Gastrocnemius medialis (tissue), 4 donors: ENCODE measurements around the gene TSPAN15. TPM values are rescaled to one million over a fixed set of nuclear protein-coding genes. Genes with fewer than 3 reads are reported as not detected.

Source experiments
- ATAC-seq, 2 donors: fragments of 150-250 bp; one replicate each; pipeline ENCODE4 v1.9.1; 2016
- DNase-seq, 2 donors: peaks; one replicate each; pipeline ENCODE4 v3.0.0-alpha.2; 2019
- H3K27ac ChIP-seq, 4 donors: fragments of 200-600 bp; sonication (generic); 1 replicate in 1 of 4; 2 replicates in 3 of 4; pipeline ENCODE4 v1.5.1; 2016 to 2018; ENCODE audit warnings: mild to moderate bottlenecking in 2 of 4, moderate library complexity in 1 of 4
- H3K27me3 ChIP-seq, 3 donors: fragments of 200-600 bp; sonication (generic) in 2 of 3; 1 replicate in 1 of 3; 2 replicates in 2 of 3; pipeline versions ENCODE4 v1.5.1 to v1.6.0; 2016 to 2019; ENCODE audit warnings: mild to moderate bottlenecking in 1 of 3, moderate library complexity in 1 of 3
- H3K36me3 ChIP-seq, 2 donors: fragments of 200-600 bp; sonication (generic) in 1 of 2; one replicate each; pipeline ENCODE4 v1.5.1; 2017 to 2018
- H3K4me1 ChIP-seq, 2 donors: fragments of 200-600 bp; sonication (generic) in 1 of 2; one replicate each; pipeline ENCODE4 v1.5.1; 2016 to 2017; ENCODE audit warnings: mild to moderate bottlenecking in 2 of 2
- H3K4me3 ChIP-seq, 4 donors: fragments of 200-600 bp; sonication (generic) in 3 of 4; 1 replicate in 1 of 4; 2 replicates in 3 of 4; pipeline ENCODE4 v1.5.1; 2016 to 2019; ENCODE audit warnings: mild to moderate bottlenecking in 2 of 4
- H3K9me3 ChIP-seq, 3 donors: fragments of 200-600 bp; sonication (generic) in 2 of 3; 1 replicate in 1 of 3; 2 replicates in 2 of 3; pipeline ENCODE4 v1.5.1; 2016 to 2019
- CTCF ChIP-seq, 5 experiments: fragments of 450-650 bp in 3 of 5; fragments of 200-600 bp in 2 of 5; sonication (generic) in 2 of 5; IDR thresholded peaks in 4 of 5; conservative IDR thresholded peaks in 1 of 5; 1 replicate in 4 of 5; 2 replicates in 1 of 5; pipeline ENCODE4 v1.5.1; 2016 to 2019; ENCODE audit warnings: antibody characterized with exemption in 5 of 5, mild to moderate bottlenecking in 3 of 5, moderate library complexity in 3 of 5
- POLR2A ChIP-seq, 2 donors: fragments of 450-650 bp; IDR thresholded peaks; one replicate each; pipeline ENCODE4 v1.6.1; 2017; ENCODE audit warnings: antibody characterized with exemption in 2 of 2, mild to moderate bottlenecking in 2 of 2, moderate library complexity in 2 of 2
- in situ Hi-C, 4 donors: fragments of 200-750 bp; cut with MboI; loops; one replicate each; pipeline versions ENCODE4 v1.15.0 to v1.8.0; 2017; ENCODE audit warnings: low sequenced_read_pairs in 4 of 4
- intact Hi-C: fragments of 100-400 bp; cut with DNase I; formaldehyde crosslinking; loops from one replicate; pipeline ENCODE4 v1.15.1; 2023; ENCODE audit warnings: low total_unique reads
- total RNA-seq, 4 donors: library from RNA; depleted of rRNA; stranded (reverse); fragments of >200 nt; gene quantifications; one replicate each; pipeline versions ENCODE4 v1.1.0 to v1.2.3, GENCODE V29; 2016

The TSPAN15 gene
- total RNA-seq, 4 donors from 2014 or later: 7.9 to 21.0 (median 11.8) TPM

- DNase-seq: peak in 1 of 2 donors; percentile 12
- no peaks in the 10 kb centered on the region for H3K36me3 ChIP-seq
- H3K4me3 ChIP-seq: peak overlapping the region in 2 of 4 donors; percentile 30 to 50
- no peaks in the 10 kb centered on the region for H3K27me3 ChIP-seq
- intact Hi-C loops (loop anchor here (1.0 to 10.0 kb wide), 5 partner anchors 80 to 298 kb away; partner anchors contain the start of gene COL13A1), in situ Hi-C loops (loop anchor here (5.0 to 25.0 kb wide), 3 partner anchors 75 to 270 kb away; no protein-coding TSS in a partner anchor)
- H3K9me3 ChIP-seq: no peaks in the 10 kb centered on the region
- H3K4me1 ChIP-seq: peaks cover 35 to 45% of the 10 kb centered on the region in 2 donors
- peak overlapping the region; percentile 55 to 75 (median 68) for H3K27ac ChIP-seq
- TF ChIP-seq POLR2A (IDR thresholded peaks at IDR 0.05): no peak
- TF ChIP-seq CTCF (IDR thresholded peaks at IDR 0.05 in 4 of 5, conservative IDR thresholded peaks at IDR 0.05 in 1 of 5): no peak
- ATAC-seq: no peak
Observed at GRCh38 chr10:69506834-69507713, 55.8 kb downstream of the TSPAN15 start.

- TF ChIP-seq POLR2A (IDR thresholded peaks at IDR 0.05): no peak
- no peak for TF ChIP-seq CTCF (IDR thresholded peaks at IDR 0.05 in 4 of 5, conservative IDR thresholded peaks at IDR 0.05 in 1 of 5)
- Histone ChIP-seq H3K27me3 (no peaks in the 10 kb centered on the region), H3K4me3 (no peak overlapping the region), H3K27ac (no peak overlapping the region), H3K36me3 (no peaks in the 10 kb centered on the region), H3K9me3 (no peaks in the 10 kb centered on the region), H3K4me1 (peaks cover 31 to 35% of the 10 kb centered on the region in 2 donors)
- in situ Hi-C loops: loop anchor here (5.0 to 25.0 kb wide), 3 partner anchors 77 to 272 kb away; no protein-coding TSS in a partner anchor
- ATAC-seq: no peak
- intact Hi-C loops: loop anchor here (5.0 to 10.0 kb wide), 3 partner anchors 192 to 296 kb away; partner anchors contain the start of gene COL13A1
- DNase-seq: no peak
Observed at GRCh38 chr10:69508738-69509340, 57.6 kb downstream of the TSPAN15 start.

DNA sequence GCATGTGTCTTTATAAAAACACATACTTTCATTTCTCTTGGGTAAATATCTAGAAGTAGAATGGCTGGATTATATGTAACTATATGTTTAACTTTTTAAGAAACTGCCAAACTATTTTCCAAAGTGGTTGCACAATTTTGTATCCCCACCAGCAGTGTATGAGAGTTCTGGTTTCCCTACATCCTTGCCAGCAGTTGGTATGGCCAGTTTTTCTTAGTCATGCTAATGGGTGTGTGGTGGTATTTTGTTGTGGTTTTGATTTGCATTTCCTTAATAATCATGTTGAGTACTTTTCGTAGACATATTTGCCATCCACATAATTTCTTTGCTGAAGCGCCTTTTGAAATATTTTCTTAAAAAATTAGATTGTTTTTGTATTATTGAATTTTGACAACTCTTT, 61.6 kb downstream of the TSPAN15 start:
- in situ Hi-C loops: loop anchor here (10.0 to 25.0 kb wide), 2 partner anchors 122 to 276 kb away; partner anchors contain the start of gene FAM241B (in 2 of the 4)
- Histone ChIP-seq H3K4me1 (peaks cover 0 to 2% of the 10 kb centered on the region in 2 donors), H3K9me3 (no peaks in the 10 kb centered on the region), H3K27me3 (no peaks in the 10 kb centered on the region), H3K36me3 (no peaks in the 10 kb centered on the region), H3K27ac (no peak overlapping the region), H3K4me3 (no peak overlapping the region)
- no peak for DNase-seq
- no peak for TF ChIP-seq CTCF (IDR thresholded peaks at IDR 0.05 in 4 of 5, conservative IDR thresholded peaks at IDR 0.05 in 1 of 5)
- no peak for TF ChIP-seq POLR2A (IDR thresholded peaks at IDR 0.05)
- ATAC-seq: no peak
- intact Hi-C loops: no loop called here

DNA sequence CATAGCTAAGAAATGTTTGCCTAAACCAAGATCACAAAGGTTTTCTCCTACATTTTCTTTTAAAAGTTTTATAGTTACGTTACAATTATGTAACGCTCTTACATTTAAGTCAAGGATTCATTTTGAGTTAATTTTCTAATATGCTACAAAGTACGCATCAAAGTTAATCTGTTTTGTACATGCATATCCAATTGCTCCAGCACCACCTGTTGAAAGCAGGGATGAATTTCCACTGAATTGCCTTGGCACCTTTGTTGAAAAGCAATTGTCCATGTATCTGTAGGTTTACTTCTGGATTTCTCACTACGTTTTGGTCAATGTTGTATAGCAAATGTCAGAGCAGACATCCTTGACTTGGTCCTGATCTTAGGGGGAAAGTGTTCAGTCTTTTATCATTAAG, 62.4 kb downstream of the TSPAN15 start:
- no peaks in the 10 kb centered on the region for H3K36me3 ChIP-seq
- no peak for DNase-seq
- H3K9me3 ChIP-seq: no peaks in the 10 kb centered on the region
- no peak for ATAC-seq
- no peaks in the 10 kb centered on the region for H3K4me1 ChIP-seq
- no peak overlapping the region for H3K27ac ChIP-seq
- in situ Hi-C loops: loop anchor here (10.0 to 25.0 kb wide), 2 partner anchors 121 to 276 kb away; partner anchors contain the start of gene FAM241B (in 2 of the 4)
- intact Hi-C loops: loop anchor here (2.0 kb wide), 1 partner anchor 125 kb away; no protein-coding TSS in a partner anchor
- no peaks in the 10 kb centered on the region for H3K27me3 ChIP-seq
- no peak overlapping the region for H3K4me3 ChIP-seq
- TF ChIP-seq CTCF (IDR thresholded peaks at IDR 0.05 in 4 of 5, conservative IDR thresholded peaks at IDR 0.05 in 1 of 5) (no peak), POLR2A (IDR thresholded peaks at IDR 0.05) (no peak)
